ENCODE data around the gene UBASH3A.

UBASH3A gene

DNA sequence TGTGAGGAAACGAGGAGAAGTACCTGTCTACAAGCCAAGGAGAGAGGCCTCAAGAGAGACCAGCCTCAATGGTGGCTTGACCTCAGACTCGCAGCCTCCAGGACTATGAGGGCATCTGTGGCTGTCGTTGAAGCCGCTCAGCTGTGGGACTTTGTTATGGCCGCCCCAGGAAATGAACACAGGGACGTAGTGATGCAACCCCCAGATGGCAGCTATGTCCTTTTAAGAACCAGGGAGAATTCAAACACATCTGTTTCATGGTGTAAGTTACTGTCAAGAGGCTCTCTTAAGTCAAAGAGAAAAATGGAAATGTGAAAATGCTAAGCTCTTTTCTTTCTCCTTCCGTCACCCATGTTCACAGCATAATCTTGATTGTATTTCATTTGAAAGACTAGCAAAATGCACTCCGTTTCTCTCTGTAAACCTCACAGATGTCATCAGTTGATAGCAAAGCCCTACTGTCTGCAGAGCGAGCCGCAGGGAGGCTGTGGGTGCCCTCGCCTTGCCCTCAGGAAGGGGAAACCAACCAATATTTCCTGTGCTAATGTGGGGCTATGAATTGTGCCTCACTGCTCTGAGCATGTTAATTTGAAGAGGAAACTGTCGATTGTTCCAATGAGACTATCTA, 21.3 kb downstream of the UBASH3A start (continued):
- TF ChIP-seq ZNF311 (tag by site-specific recombination; IDR thresholded peaks at IDR 0.05; ENCODE audit: borderline replicate concordance): no peak

DNA sequence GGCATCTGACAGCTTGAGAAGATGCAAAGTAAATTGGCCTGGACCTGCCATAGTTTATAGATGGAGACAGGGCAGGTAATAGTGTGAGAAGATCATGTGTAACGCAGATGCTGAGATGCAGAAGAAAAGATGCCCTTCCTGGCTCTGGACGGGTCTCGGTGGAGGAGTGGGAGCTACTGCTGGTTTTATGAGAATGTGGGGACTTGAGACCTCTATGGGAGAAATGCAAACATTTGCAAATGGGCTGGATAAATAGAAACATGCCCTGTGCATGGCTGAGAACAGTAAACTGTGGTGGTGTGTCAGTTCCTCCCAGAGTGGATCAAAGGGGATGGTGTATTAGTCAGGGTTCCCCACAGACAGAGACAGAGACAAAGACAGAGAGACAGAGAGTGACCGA, 21.9 kb downstream of the UBASH3A start:
- ChIA-PET CTCF (interaction anchor here (1.1 to 1.3 kb wide), 2 partner anchors 42 to 65 kb away, joined by 3 read pairs; no protein-coding TSS in a partner anchor), POLR2A (interaction anchor here (0.5 kb wide), 1 partner anchor 15 kb away, joined by 4 read pairs; no protein-coding TSS in a partner anchor)

DNA sequence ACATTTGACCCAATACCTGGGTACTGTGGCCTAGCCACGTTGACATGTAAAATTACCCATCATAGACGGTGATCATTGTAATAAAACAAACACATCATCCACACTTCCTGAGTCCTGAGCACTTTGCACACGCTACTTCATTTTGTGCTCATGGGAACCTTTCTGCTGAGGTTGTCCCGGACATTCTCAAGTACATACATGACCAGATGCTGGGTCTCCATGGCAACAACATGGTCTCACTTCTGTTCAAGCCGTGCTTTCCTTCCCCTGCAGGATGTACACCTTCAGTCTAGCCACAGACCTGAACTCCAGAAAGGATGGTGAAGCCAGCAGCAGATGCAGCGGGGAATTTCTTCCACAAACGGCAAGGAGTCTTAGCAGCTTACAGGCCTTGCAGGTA, 22.7 kb downstream of the UBASH3A start:
- Histone ChIP-seq H3K9me3 (ENCODE audit: control insufficient read depth, insufficient read depth, low read depth, low read length) (no peaks in the 10 kb centered on the region), H3K27ac (ENCODE audit: extremely low read depth, low read depth, low read length) (no peak overlapping the region), H3K4me3 (ENCODE audit: low read depth, low read length) (no peak overlapping the region), H3K36me3 (ENCODE audit: control insufficient read depth in 2 of 2, insufficient read depth in 1 of 2, low read length in 2 of 2) (no peaks in the 10 kb centered on the region), H3K4me1 (ENCODE audit: control insufficient read depth, insufficient read depth, low read length) (no peaks in the 10 kb centered on the region)
- ChIA-PET POLR2A (no interaction called here), CTCF (interaction anchor here (1.1 to 1.3 kb wide), 2 partner anchors 42 to 65 kb away, joined by 3 read pairs; no protein-coding TSS in a partner anchor)
- no peak for TF ChIP-seq ZNF239 (tag by site-specific recombination; IDR thresholded peaks at IDR 0.05)
- TF ChIP-seq GLIS2 (tag by site-specific recombination; IDR thresholded peaks at IDR 0.05): no peak
- TF ChIP-seq, protein P1, sequence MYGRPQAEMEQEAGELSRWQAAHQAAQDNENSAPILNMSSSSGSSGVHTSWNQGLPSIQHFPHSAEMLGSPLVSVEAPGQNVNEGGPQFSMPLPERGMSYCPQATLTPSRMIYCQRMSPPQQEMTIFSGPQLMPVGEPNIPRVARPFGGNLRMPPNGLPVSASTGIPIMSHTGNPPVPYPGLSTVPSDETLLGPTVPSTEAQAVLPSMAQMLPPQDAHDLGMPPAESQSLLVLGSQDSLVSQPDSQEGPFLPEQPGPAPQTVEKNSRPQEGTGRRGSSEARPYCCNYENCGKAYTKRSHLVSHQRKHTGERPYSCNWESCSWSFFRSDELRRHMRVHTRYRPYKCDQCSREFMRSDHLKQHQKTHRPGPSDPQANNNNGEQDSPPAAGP (tag by site-specific recombination; IDR thresholded peaks at IDR 0.05): no peak
- no peak for TF ChIP-seq ZBTB1 (tag by site-specific recombination; IDR thresholded peaks at IDR 0.05)
- TF ChIP-seq, protein P2, sequence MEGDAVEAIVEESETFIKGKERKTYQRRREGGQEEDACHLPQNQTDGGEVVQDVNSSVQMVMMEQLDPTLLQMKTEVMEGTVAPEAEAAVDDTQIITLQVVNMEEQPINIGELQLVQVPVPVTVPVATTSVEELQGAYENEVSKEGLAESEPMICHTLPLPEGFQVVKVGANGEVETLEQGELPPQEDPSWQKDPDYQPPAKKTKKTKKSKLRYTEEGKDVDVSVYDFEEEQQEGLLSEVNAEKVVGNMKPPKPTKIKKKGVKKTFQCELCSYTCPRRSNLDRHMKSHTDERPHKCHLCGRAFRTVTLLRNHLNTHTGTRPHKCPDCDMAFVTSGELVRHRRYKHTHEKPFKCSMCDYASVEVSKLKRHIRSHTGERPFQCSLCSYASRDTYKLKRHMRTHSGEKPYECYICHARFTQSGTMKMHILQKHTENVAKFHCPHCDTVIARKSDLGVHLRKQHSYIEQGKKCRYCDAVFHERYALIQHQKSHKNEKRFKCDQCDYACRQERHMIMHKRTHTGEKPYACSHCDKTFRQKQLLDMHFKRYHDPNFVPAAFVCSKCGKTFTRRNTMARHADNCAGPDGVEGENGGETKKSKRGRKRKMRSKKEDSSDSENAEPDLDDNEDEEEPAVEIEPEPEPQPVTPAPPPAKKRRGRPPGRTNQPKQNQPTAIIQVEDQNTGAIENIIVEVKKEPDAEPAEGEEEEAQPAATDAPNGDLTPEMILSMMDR (tag by site-specific recombination; IDR thresholded peaks at IDR 0.05): no peak
- no peak for TF ChIP-seq ZNF561 (tag by site-specific recombination; IDR thresholded peaks at IDR 0.05; ENCODE audit: borderline replicate concordance)
- TF ChIP-seq, protein P3, sequence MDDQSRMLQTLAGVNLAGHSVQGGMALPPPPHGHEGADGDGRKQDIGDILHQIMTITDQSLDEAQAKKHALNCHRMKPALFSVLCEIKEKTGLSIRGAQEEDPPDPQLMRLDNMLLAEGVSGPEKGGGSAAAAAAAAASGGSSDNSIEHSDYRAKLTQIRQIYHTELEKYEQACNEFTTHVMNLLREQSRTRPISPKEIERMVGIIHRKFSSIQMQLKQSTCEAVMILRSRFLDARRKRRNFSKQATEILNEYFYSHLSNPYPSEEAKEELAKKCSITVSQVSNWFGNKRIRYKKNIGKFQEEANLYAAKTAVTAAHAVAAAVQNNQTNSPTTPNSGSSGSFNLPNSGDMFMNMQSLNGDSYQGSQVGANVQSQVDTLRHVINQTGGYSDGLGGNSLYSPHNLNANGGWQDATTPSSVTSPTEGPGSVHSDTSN (CRISPR knock-in tag; IDR thresholded peaks at IDR 0.05): no peak
- TF ChIP-seq ZNF768 (tag by site-specific recombination; IDR thresholded peaks at IDR 0.05): no peak
- TF ChIP-seq ZNF792 (tag by site-specific recombination; IDR thresholded peaks at IDR 0.05): no peak
- no peak for TF ChIP-seq ZNF423 (tag by site-specific recombination; IDR thresholded peaks at IDR 0.05)
- TF ChIP-seq ZNF830 (tag by site-specific recombination; IDR thresholded peaks at IDR 0.05; ENCODE audit: low read depth): no peak
- no peak for TF ChIP-seq RBAK (tag by site-specific recombination; IDR thresholded peaks at IDR 0.05)
- no peak for TF ChIP-seq GLI2 (tag by site-specific recombination; IDR thresholded peaks at IDR 0.05; ENCODE audit: borderline replicate concordance, low read depth)

More for the DNA sequence above, 21.9 kb downstream of the UBASH3A start:
- no peaks in the 10 kb centered on the region for H3K9me3 ChIP-seq (ENCODE audit: control insufficient read depth, insufficient read depth, low read depth, low read length)
- no peaks in the 10 kb centered on the region for H3K4me1 ChIP-seq (ENCODE audit: control insufficient read depth, insufficient read depth, low read length)
- no peak overlapping the region for H3K4me3 ChIP-seq (ENCODE audit: low read depth, low read length)
- H3K27ac ChIP-seq (ENCODE audit: extremely low read depth, low read depth, low read length): no peak overlapping the region
- TF ChIP-seq ZNF670 (tag by site-specific recombination; IDR thresholded peaks at IDR 0.05; ENCODE audit: low read depth) (no peak), SETDB1 (IDR thresholded peaks at IDR 0.05; ENCODE audit: insufficient read length, low read length) (no peak), ZNF529 (tag by site-specific recombination; IDR thresholded peaks at IDR 0.05; ENCODE audit: insufficient replicate concordance) (no peak), ZNF354C (tag by site-specific recombination; IDR thresholded peaks at IDR 0.05; ENCODE audit: borderline replicate concordance, low read depth) (no peak), MYNN (tag by site-specific recombination; IDR thresholded peaks at IDR 0.05; ENCODE audit: borderline replicate concordance) (no peak), ZNF660 (tag by site-specific recombination; IDR thresholded peaks at IDR 0.05) (no peak)
- H3K36me3 ChIP-seq (ENCODE audit: control insufficient read depth in 2 of 2, insufficient read depth in 1 of 2, low read length in 2 of 2): no peaks in the 10 kb centered on the region
